ENCODE measurements around the gene TBC1D10A.

TBC1D10A gene

GRCh38 chr22:30270832-30271231 is 55.9 kb downstream of the TBC1D10A start:
- in situ Hi-C loops (cut with HindIII; ENCODE audit: low sequenced_read_pairs) = no loop called here

GRCh38 chr22:30268331-30268730 is 58.4 kb downstream of the TBC1D10A start:
- in situ Hi-C loops (cut with HindIII; ENCODE audit: low sequenced_read_pairs) = no loop called here

- in situ Hi-C loops (cut with HindIII; ENCODE audit: low sequenced_read_pairs) = no loop called here
These were observed 59.1 kb downstream of the TBC1D10A start for GRCh38 chr22:30267382-30268302.

- in situ Hi-C loops (cut with HindIII; ENCODE audit: low sequenced_read_pairs) = no loop called here
These were observed 60.0 kb downstream of the TBC1D10A start, which contains the start of gene OSM for GRCh38 chr22:30266445-30267381. OSM (minus strand) TSS chr22:30266851; CDS start chr22:30266799, 52 bp downstream.

GRCh38 chr22:30265823-30266444 is 60.8 kb downstream of the TBC1D10A start:
- in situ Hi-C loops (cut with HindIII; ENCODE audit: low sequenced_read_pairs) = no loop called here

GRCh38 chr22:30265131-30265720 is 61.5 kb downstream of the TBC1D10A start:
- in situ Hi-C loops (cut with HindIII; ENCODE audit: low sequenced_read_pairs) = no loop called here

- in situ Hi-C loops (cut with HindIII; ENCODE audit: low sequenced_read_pairs) = no loop called here
These were observed 62.9 kb downstream of the TBC1D10A start for GRCh38 chr22:30263883-30264282.

GRCh38 chr22:30262917-30263741 is 63.6 kb downstream of the TBC1D10A start:
- in situ Hi-C loops (cut with HindIII; ENCODE audit: low sequenced_read_pairs) = no loop called here

GRCh38 chr22:30262112-30262511 is 64.6 kb downstream of the TBC1D10A start:
- in situ Hi-C loops (cut with HindIII; ENCODE audit: low sequenced_read_pairs) = no loop called here

GRCh38 chr22:30261134-30261533 is 65.6 kb downstream of the TBC1D10A start:
- in situ Hi-C loops (cut with HindIII; ENCODE audit: low sequenced_read_pairs) = no loop called here

GRCh38 chr22:30260682-30261081 is 66.1 kb downstream of the TBC1D10A start:
- in situ Hi-C loops (cut with HindIII; ENCODE audit: low sequenced_read_pairs) = no loop called here

GRCh38 chr22:30260276-30260675 is 66.5 kb downstream of the TBC1D10A start:
- in situ Hi-C loops (cut with HindIII; ENCODE audit: low sequenced_read_pairs) = no loop called here

GRCh38 chr22:30254314-30254713 is 72.4 kb downstream of the TBC1D10A start:
- in situ Hi-C loops (cut with HindIII; ENCODE audit: low sequenced_read_pairs) = no loop called here

- in situ Hi-C loops (cut with HindIII; ENCODE audit: low sequenced_read_pairs) = no loop called here
These were observed 73.4 kb downstream of the TBC1D10A start for GRCh38 chr22:30253205-30253852.

- in situ Hi-C loops (cut with HindIII; ENCODE audit: low sequenced_read_pairs) = no loop called here
These were observed 74.1 kb downstream of the TBC1D10A start for GRCh38 chr22:30252411-30253204.

GRCh38 chr22:30251711-30252110 is 75.0 kb downstream of the TBC1D10A start:
- in situ Hi-C loops (cut with HindIII; ENCODE audit: low sequenced_read_pairs) = no loop called here

GRCh38 chr22:30250661-30251267 is 76.0 kb downstream of the TBC1D10A start:
- in situ Hi-C loops (cut with HindIII; ENCODE audit: low sequenced_read_pairs) = no loop called here

- in situ Hi-C loops (cut with HindIII; ENCODE audit: low sequenced_read_pairs) = no loop called here
These were observed 76.6 kb downstream of the TBC1D10A start for GRCh38 chr22:30250039-30250565.

All from endothelial cell of hepatic sinusoid (primary cell).